Vagina (tissue), 2 donors: ENCODE results near the gene BATF. TPM values are rescaled to one million over a fixed set of nuclear protein-coding genes. Genes with fewer than 3 reads are reported as not detected.

ENCODE experiments used
- DNase-seq, 2 donors: peaks; one replicate each; pipeline ENCODE4 v3.0.0-alpha.2; 2017; ENCODE audit errors: extremely low spot score in 2 of 2
- H3K27ac ChIP-seq: fragments of 200-600 bp; sonication (generic); one replicate; pipeline ENCODE4 v1.5.1; 2019
- H3K27me3 ChIP-seq: fragments of 200-600 bp; sonication (generic); one replicate; pipeline ENCODE4 v1.5.1; 2019
- H3K36me3 ChIP-seq, 2 donors: fragments of 200-600 bp; sonication (generic); one replicate each; pipeline ENCODE4 v1.5.1; 2017 to 2019
- H3K4me1 ChIP-seq: fragments of 200-600 bp; sonication (generic); one replicate; pipeline ENCODE4 v1.5.1; 2019
- H3K4me3 ChIP-seq, 2 donors: fragments of 200-600 bp; sonication (generic); 1 replicate in 1 of 2; 2 replicates in 1 of 2; pipeline ENCODE4 v1.5.1; 2016 to 2019
- H3K9me3 ChIP-seq: fragments of 200-600 bp; sonication (generic); one replicate; pipeline ENCODE4 v1.5.1; 2019
- CTCF ChIP-seq, 3 experiments: fragments of 450-650 bp in 2 of 3; fragments of 200-600 bp in 1 of 3; sonication (generic) in 1 of 3; IDR thresholded peaks; one replicate each; pipeline ENCODE4 v1.5.1; 2017 to 2019; ENCODE audit warnings: antibody characterized with exemption in 3 of 3, mild to moderate bottlenecking in 2 of 3, moderate library complexity in 2 of 3
- POLR2A ChIP-seq, 2 donors: fragments of 450-650 bp; IDR thresholded peaks; one replicate each; pipeline ENCODE4 v1.6.1; 2017; ENCODE audit warnings: antibody characterized with exemption in 2 of 2, mild to moderate bottlenecking in 2 of 2, moderate library complexity in 2 of 2
- POLR2AphosphoS5 ChIP-seq, 2 donors: sonication (generic); formaldehyde crosslinking; IDR thresholded peaks; one replicate each; pipeline ENCODE4 v1.9.0; 2017; ENCODE audit warnings: antibody characterized with exemption in 2 of 2, mild to moderate bottlenecking in 2 of 2, low read depth in 1 of 2; ENCODE audit not compliant: insufficient read depth in 1 of 2
- intact Hi-C: fragments of 100-400 bp; cut with DNase I; formaldehyde crosslinking; loops from one replicate; pipeline ENCODE4 v1.15.1; 2023
- total RNA-seq: library from RNA; depleted of rRNA; stranded (reverse); fragments of >200 nt; gene quantifications from one replicate; pipeline ENCODE4 v1.2.3, GENCODE V29; 2016

The BATF gene
- total RNA-seq, 1 donor from 2014 or later = 12.0 TPM

DNA sequence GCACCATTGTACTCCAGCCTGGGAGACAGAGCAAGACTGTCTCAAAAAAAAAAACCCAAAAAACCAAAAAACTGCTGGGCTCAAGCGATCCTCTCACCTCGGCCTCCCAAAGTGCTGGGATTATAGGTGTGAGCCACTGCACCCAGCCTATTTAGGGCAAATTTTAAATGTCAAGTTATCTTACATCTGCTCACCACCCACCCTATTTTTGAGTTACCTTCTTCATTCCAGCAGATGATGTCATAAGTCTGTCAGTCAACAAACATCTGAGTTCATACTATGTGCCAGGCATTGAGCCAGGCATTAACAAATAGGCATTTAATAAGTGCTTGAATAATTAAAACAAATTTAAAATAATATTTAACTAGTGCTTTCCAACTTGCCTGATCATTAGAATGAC lies 21.5 kb downstream of the BATF start:
- Histone ChIP-seq H3K36me3 (no peaks in the 10 kb centered on the region), H3K4me1 (peaks cover 21% of the 10 kb centered on the region), H3K9me3 (no peaks in the 10 kb centered on the region), H3K4me3 (no peak overlapping the region), H3K27ac (no peak overlapping the region), H3K27me3 (no peaks in the 10 kb centered on the region)
- intact Hi-C loops = no loop called here
- TF ChIP-seq CTCF (IDR thresholded peaks at IDR 0.05) (no peak), POLR2AphosphoS5 (IDR thresholded peaks at IDR 0.05; ENCODE audit: insufficient read depth in 1 of 2, low read depth in 1 of 2) (no peak), POLR2A (IDR thresholded peaks at IDR 0.05) (no peak)
- no peak for DNase-seq

DNA sequence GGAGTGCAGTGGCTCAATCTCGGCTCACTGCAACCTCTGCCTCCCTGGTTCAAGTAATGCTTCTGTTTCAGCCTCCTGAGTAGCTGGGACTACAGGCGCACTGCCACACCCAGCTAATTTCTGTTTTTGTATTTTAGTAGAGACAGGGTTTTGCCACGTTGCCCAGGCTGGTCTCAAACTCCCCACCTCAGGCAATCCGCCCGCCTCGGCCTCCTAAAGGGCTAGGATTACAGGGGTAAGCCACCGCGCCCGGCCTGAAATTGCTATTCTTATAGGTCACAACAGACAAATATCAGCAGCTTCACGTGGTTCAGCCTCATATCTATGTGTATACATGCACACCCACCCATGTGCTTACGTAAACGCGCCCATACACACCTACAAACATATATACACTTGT lies 23.6 kb downstream of the BATF start:
- TF ChIP-seq POLR2A (IDR thresholded peaks at IDR 0.05) (no peak), CTCF (IDR thresholded peaks at IDR 0.05) (no peak), POLR2AphosphoS5 (IDR thresholded peaks at IDR 0.05; ENCODE audit: insufficient read depth in 1 of 2, low read depth in 1 of 2) (no peak)
- Histone ChIP-seq H3K9me3 (no peaks in the 10 kb centered on the region), H3K4me3 (no peak overlapping the region), H3K27me3 (no peaks in the 10 kb centered on the region), H3K27ac (no peak overlapping the region), H3K36me3 (no peaks in the 10 kb centered on the region), H3K4me1 (peaks cover 21% of the 10 kb centered on the region)
- intact Hi-C loops = no loop called here
- DNase-seq = no peak

DNA sequence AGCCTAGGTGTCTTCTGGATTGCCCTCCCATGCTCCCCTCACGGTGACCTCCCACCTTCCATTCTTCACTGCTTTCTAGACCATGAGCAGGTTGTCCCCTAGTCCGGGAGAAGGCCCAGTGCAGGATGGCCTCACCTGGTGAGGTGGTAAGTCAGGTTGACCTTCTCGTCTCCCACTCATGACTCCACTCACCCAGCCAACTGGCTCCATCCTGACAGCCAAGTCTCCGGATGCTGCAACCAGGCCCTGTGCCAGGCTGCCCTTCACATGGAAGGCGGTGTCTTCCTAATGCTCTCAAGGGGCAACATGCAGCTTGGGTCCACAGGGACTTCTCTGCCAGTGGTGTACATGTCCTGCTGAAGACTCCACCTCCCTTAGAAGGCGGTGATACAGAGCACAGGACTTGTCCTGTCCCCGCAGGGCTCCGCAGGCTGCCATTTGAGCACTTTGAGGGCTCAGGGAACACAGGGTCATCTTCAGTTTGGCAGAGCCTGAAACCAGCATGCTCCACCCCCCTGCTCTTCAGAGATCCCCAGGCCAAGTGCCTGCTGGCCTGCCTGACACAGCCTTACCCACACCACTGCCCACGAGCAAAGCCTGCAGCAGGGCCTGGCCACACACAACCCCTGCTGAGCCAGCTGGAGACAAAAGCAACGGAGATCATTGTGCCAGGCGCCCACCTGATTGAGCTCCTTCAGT lies 25.4 kb downstream of the BATF start:
- Histone ChIP-seq H3K9me3 (no peaks in the 10 kb centered on the region), H3K4me1 (peaks cover 14% of the 10 kb centered on the region), H3K27ac (no peak overlapping the region), H3K36me3 (no peaks in the 10 kb centered on the region), H3K27me3 (no peaks in the 10 kb centered on the region), H3K4me3 (no peak overlapping the region)
- no peak for DNase-seq
- intact Hi-C loops = no loop called here
- no peak for TF ChIP-seq POLR2A (IDR thresholded peaks at IDR 0.05)
- no peak for TF ChIP-seq CTCF (IDR thresholded peaks at IDR 0.05)

- Histone ChIP-seq H3K27ac (no peak overlapping the region), H3K27me3 (no peaks in the 10 kb centered on the region), H3K4me3 (no peak overlapping the region), H3K9me3 (no peaks in the 10 kb centered on the region), H3K36me3 (no peaks in the 10 kb centered on the region), H3K4me1 (peaks cover 6% of the 10 kb centered on the region)
- DNase-seq = no peak
- intact Hi-C loops = no loop called here
- TF ChIP-seq CTCF (IDR thresholded peaks at IDR 0.05) = no peak
- no peak for TF ChIP-seq POLR2A (IDR thresholded peaks at IDR 0.05)
- TF ChIP-seq POLR2AphosphoS5 (IDR thresholded peaks at IDR 0.05; ENCODE audit: insufficient read depth in 1 of 2, low read depth in 1 of 2) = no peak
These were observed 26.3 kb downstream of the BATF start for GRCh38 chr14:75548544-75548943.

DNA sequence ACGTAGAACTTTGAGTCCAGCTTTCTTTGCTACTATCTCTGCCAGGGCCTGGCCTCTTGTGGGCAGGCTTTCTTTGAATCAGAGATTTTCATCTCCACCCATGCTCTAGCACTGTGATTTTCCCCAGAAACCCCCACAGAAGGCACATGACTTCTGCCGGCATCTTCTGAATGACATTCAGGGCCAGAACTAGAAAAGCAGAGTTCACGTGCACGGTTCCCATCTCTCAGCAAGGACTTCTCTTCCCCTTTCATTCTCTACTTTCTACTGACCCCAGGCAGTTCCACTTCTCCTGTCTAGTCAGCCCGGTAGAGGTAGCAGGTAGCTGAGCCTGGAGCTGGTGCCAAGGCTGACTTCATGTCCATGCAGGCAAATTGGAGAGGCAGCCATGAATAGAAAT lies 26.9 kb downstream of the BATF start:
- no peak for DNase-seq
- Histone ChIP-seq H3K4me1 (no peaks in the 10 kb centered on the region), H3K36me3 (no peaks in the 10 kb centered on the region), H3K27ac (no peak overlapping the region), H3K9me3 (no peaks in the 10 kb centered on the region), H3K4me3 (no peak overlapping the region), H3K27me3 (no peaks in the 10 kb centered on the region)
- no peak for TF ChIP-seq POLR2A (IDR thresholded peaks at IDR 0.05)
- intact Hi-C loops = no loop called here
